ENCODE data around the gene ENO1.
"Not testable (repeated sequence)": the region's sequence is repeated elsewhere in the genome, so short reads cannot be mapped to it uniquely, and the experiment has no call there.

ENO1 gene

GRCh38 chr1:8845104-8846097, 33.1 kb downstream of the ENO1 start:
- DNase-seq (ENCODE audit: low read depth in 2 of 2): no peak

- no peak for DNase-seq (ENCODE audit: low read depth in 2 of 2)
These were observed 33.9 kb downstream of the ENO1 start for GRCh38 chr1:8844501-8845006.

GRCh38 chr1:8841395-8841794, 37.1 kb downstream of the ENO1 start:
- no peak for DNase-seq (ENCODE audit: low read depth in 2 of 2)

- no peak for DNase-seq (ENCODE audit: low read depth in 2 of 2)
These were observed 38.5 kb downstream of the ENO1 start for GRCh38 chr1:8839990-8840389.

GRCh38 chr1:8835941-8836643, 42.4 kb downstream of the ENO1 start:
- DNase-seq (ENCODE audit: low read depth in 2 of 2): no peak

GRCh38 chr1:8831340-8831739, 47.1 kb downstream of the ENO1 start:
- DNase-seq (ENCODE audit: low read depth in 2 of 2): no peak

GRCh38 chr1:8830732-8831131, 47.8 kb downstream of the ENO1 start:
- DNase-seq (ENCODE audit: low read depth in 2 of 2): not testable (repeated sequence)

GRCh38 chr1:8825985-8826481, 52.5 kb downstream of the ENO1 start:
- no peak for DNase-seq (ENCODE audit: low read depth in 2 of 2)

GRCh38 chr1:8823295-8823664, 55.2 kb downstream of the ENO1 start:
- no peak for DNase-seq (ENCODE audit: low read depth in 2 of 2)

GRCh38 chr1:8822373-8823294, 55.9 kb downstream of the ENO1 start:
- DNase-seq (ENCODE audit: low read depth in 2 of 2): no peak

GRCh38 chr1:8821084-8821483, 57.4 kb downstream of the ENO1 start:
- no peak for DNase-seq (ENCODE audit: low read depth in 2 of 2)

GRCh38 chr1:8818789-8819188, 59.7 kb downstream of the ENO1 start:
- not testable (repeated sequence) for DNase-seq (ENCODE audit: low read depth in 2 of 2)

- no peak for DNase-seq (ENCODE audit: low read depth in 2 of 2)
These were observed 60.1 kb downstream of the ENO1 start for GRCh38 chr1:8818325-8818775.

- DNase-seq (ENCODE audit: low read depth in 2 of 2): peak; percentile 91 to 95
These were observed 60.8 kb downstream of the ENO1 start, which contains the start of gene RERE for GRCh38 chr1:8817412-8818324. Gene RERE, minus strand, starts transcription at chr1:8817640.

- no peak for DNase-seq (ENCODE audit: low read depth in 2 of 2)
These were observed 61.6 kb downstream of the ENO1 start for GRCh38 chr1:8816831-8817411.

- DNase-seq (ENCODE audit: low read depth in 2 of 2): no peak
These were observed 62.2 kb downstream of the ENO1 start for GRCh38 chr1:8816264-8816663.

- DNase-seq (ENCODE audit: low read depth in 2 of 2): no peak
These were observed 62.8 kb downstream of the ENO1 start for GRCh38 chr1:8815582-8816151.

- no peak for DNase-seq (ENCODE audit: low read depth in 2 of 2)
These were observed 63.6 kb downstream of the ENO1 start for GRCh38 chr1:8814865-8815264.

- DNase-seq (ENCODE audit: low read depth in 2 of 2): no peak
These were observed 64.5 kb downstream of the ENO1 start for GRCh38 chr1:8813991-8814390.
